ENCODE measurements around the gene SPTBN1. TPM values are rescaled to one million over a fixed set of nuclear protein-coding genes. Genes with fewer than 3 reads are reported as not detected.

SPTBN1 gene
- total and polyA plus RNA-seq, 2 of the 13 experiments (the other 11 are each of a cell fraction or from before 2014, with no cell fraction given), result 123 to 299 TPM

DNA sequence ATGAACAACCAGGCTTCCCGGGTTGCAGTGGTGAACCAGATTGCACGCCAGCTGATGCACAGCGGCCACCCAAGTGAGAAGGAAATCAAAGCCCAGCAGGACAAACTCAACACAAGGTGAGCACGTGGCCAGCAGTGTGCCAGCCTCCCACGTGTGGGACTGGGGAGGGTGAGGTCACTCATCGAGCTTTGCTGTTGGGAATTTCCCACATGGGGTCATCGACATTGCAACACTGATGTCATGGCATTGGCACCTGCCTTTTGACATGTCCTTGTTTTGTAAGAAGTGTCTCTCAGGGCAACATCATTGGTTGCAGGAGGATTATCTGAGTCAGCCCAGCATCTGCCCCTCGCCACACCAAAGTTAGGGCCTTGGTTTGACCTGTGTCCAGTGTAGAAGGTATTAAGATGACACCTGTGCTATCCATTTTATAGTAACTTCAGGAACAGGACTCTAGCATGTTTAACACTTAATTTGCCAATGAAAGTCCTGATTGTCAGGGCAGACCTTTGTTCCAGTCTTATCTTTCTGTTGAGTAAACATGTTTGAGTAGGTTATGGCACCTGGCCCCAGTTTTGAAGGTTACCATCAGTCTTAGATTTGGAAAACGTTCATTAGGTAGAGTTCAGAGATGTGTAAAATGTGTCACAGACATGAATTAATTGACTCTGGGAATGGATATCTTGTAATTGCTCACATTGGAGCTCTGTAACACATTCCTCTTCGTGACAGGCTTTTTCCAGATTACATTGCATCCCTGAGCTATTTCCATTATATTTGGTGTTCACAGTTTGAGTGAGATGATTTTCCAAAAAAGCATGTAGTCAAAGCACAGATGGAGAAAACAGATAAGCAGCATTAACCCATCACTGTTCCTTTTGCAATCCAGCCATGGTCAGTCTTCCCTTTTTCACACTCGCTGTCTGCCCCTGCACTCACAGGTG is 174.1 kb downstream of the SPTBN1 start (continued):
- TF ChIP-seq ZNF564 (CRISPR knock-in tag; IDR thresholded peaks at IDR 0.05) (no peak), ZNF274 (CRISPR knock-in tag; IDR thresholded peaks at IDR 0.05) (no peak; the same call in 1 of the 2 replicates), ESRRA (CRISPR knock-in tag; IDR thresholded peaks at IDR 0.05; ENCODE audit: low read depth) (0 out of 2 replicates have a peak, but pooled peaks have one; percentile 19), ZNF296 (CRISPR knock-in tag; conservative IDR thresholded peaks at IDR 0.05) (no peak), JUNB (CRISPR knock-in tag; IDR thresholded peaks at IDR 0.05; ENCODE audit: borderline replicate concordance) (peak; percentile 42; the same call in 1 of the 2 replicates), BRF2 (CRISPR knock-in tag; IDR thresholded peaks at IDR 0.05) (no peak), DPF2 (CRISPR knock-in tag; IDR thresholded peaks at IDR 0.05; ENCODE audit: borderline replicate concordance, low read depth) (no peak), ZXDC (CRISPR knock-in tag; IDR thresholded peaks at IDR 0.05) (no peak), ZNF451 (CRISPR knock-in tag; IDR thresholded peaks at IDR 0.05) (no peak), TCF12 (IDR thresholded peaks at IDR 0.05) (no peak), TCF12 (CRISPR knock-in tag; IDR thresholded peaks at IDR 0.05) (no peak), THYN1 (CRISPR knock-in tag; IDR thresholded peaks at IDR 0.05; ENCODE audit: borderline replicate concordance, low read depth) (no peak), RBM39 (IDR thresholded peaks at IDR 0.05; ENCODE audit: low read depth, low read length, poor library complexity, severe bottlenecking) (no peak), ZNF460 (CRISPR knock-in tag; IDR thresholded peaks at IDR 0.05; ENCODE audit: borderline replicate concordance) (no peak), ZNF614 (CRISPR knock-in tag; IDR thresholded peaks at IDR 0.05; ENCODE audit: borderline replicate concordance) (no peak), ZNF12 (CRISPR knock-in tag; IDR thresholded peaks at IDR 0.05) (no peak), TBX2 (CRISPR knock-in tag; IDR thresholded peaks at IDR 0.05; ENCODE audit: borderline replicate concordance) (peak; percentile 91), NFYC (CRISPR knock-in tag; IDR thresholded peaks at IDR 0.05) (no peak)
- TF ChIP-seq, protein P1, sequence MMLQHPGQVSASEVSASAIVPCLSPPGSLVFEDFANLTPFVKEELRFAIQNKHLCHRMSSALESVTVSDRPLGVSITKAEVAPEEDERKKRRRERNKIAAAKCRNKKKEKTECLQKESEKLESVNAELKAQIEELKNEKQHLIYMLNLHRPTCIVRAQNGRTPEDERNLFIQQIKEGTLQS (CRISPR knock-in tag; IDR thresholded peaks at IDR 0.05), result peak; percentile 93
- TF ChIP-seq, protein P2, sequence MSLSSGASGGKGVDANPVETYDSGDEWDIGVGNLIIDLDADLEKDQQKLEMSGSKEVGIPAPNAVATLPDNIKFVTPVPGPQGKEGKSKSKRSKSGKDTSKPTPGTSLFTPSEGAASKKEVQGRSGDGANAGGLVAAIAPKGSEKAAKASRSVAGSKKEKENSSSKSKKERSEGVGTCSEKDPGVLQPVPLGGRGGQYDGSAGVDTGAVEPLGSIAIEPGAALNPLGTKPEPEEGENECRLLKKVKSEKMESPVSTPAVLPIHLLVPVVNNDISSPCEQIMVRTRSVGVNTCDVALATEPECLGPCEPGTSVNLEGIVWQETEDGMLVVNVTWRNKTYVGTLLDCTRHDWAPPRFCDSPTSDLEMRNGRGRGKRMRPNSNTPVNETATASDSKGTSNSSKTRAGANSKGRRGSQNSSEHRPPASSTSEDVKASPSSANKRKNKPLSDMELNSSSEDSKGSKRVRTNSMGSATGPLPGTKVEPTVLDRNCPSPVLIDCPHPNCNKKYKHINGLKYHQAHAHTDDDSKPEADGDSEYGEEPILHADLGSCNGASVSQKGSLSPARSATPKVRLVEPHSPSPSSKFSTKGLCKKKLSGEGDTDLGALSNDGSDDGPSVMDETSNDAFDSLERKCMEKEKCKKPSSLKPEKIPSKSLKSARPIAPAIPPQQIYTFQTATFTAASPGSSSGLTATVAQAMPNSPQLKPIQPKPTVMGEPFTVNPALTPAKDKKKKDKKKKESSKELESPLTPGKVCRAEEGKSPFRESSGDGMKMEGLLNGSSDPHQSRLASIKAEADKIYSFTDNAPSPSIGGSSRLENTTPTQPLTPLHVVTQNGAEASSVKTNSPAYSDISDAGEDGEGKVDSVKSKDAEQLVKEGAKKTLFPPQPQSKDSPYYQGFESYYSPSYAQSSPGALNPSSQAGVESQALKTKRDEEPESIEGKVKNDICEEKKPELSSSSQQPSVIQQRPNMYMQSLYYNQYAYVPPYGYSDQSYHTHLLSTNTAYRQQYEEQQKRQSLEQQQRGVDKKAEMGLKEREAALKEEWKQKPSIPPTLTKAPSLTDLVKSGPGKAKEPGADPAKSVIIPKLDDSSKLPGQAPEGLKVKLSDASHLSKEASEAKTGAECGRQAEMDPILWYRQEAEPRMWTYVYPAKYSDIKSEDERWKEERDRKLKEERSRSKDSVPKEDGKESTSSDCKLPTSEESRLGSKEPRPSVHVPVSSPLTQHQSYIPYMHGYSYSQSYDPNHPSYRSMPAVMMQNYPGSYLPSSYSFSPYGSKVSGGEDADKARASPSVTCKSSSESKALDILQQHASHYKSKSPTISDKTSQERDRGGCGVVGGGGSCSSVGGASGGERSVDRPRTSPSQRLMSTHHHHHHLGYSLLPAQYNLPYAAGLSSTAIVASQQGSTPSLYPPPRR (CRISPR knock-in tag; IDR thresholded peaks at IDR 0.05; ENCODE audit: borderline replicate concordance), result peak; percentile 45; the same call in 1 of the 2 replicates
